K562 (cell line): ENCODE results near the gene SETD5. TPM values are rescaled to one million over a fixed set of nuclear protein-coding genes. Genes with fewer than 3 reads are reported as not detected.
A peak's percentile ranks its signal among the peaks of the same experiment; 100 is the strongest.

Experiments used
- CXXC5 ChIP-seq: fragments of 250-450 bp; sonication (Bioruptor Pico); IDR thresholded peaks from 2 replicates; pipeline ENCODE4 v1.8.0; 2022; ENCODE audit warnings: inconsistent platforms, mild to moderate bottlenecking, moderate library complexity
- EP400 ChIP-seq: fragments of 450-650 bp; IDR thresholded peaks from 2 replicates; pipeline ENCODE4 v1.6.1; 2017; ENCODE audit warnings: antibody characterized with exemption, mild to moderate bottlenecking, moderate library complexity
- ESRRA ChIP-seq: fragments of 450-650 bp; IDR thresholded peaks from 2 replicates; pipeline ENCODE4 v1.6.1; 2014; ENCODE audit warnings: low read depth, mild to moderate bottlenecking, moderate library complexity, borderline replicate concordance
- ETS2 ChIP-seq: IDR thresholded peaks from 2 replicates; pipeline ENCODE4 v1.6.1; 2016; ENCODE audit warnings: borderline replicate concordance, missing genetic modification characterization, mild to moderate bottlenecking, moderate library complexity, missing compliant biosample characterization; ENCODE audit not compliant: poor library complexity, severe bottlenecking
- ETV6 ChIP-seq, 3 experiments: fragments of 150-350 bp in 1 of 3; sonication (generic) in 1 of 3; formaldehyde crosslinking in 1 of 3; IDR thresholded peaks; 2 replicates each; pipeline versions ENCODE4 v1.6.1 to v1.8.0; 2014 to 2022; ENCODE audit warnings: borderline replicate concordance in 2 of 3, low read depth in 2 of 3, antibody characterized with exemption in 1 of 3, low read length in 1 of 3, mild to moderate bottlenecking in 1 of 3, missing genetic modification reagents in 1 of 3
- FOXM1 ChIP-seq, 2 experiments: fragments of 450-650 bp in 1 of 2; sonication (generic) in 1 of 2; formaldehyde crosslinking in 1 of 2; IDR thresholded peaks; 2 replicates each; pipeline versions ENCODE4 v1.6.1 to v1.9.0; 2017 to 2022; ENCODE audit warnings: low read depth in 2 of 2, mild to moderate bottlenecking in 2 of 2, missing genetic modification reagents in 1 of 2, moderate library complexity in 1 of 2
- KAT2B ChIP-seq: IDR thresholded peaks from one replicate; pipeline ENCODE4 v1.6.1; 2012; ENCODE audit warnings: low read depth, mild to moderate bottlenecking, control low read depth, inconsistent platforms, low read length, moderate library complexity
- MECOM ChIP-seq: fragments of 250-450 bp; sonication (Bioruptor Pico); IDR thresholded peaks from 2 replicates; pipeline ENCODE4 v1.8.0; 2022; ENCODE audit warnings: inconsistent platforms
- POLR2AphosphoS5 ChIP-seq: IDR thresholded peaks from 2 replicates; pipeline ENCODE4 v1.6.1; 2011; ENCODE audit warnings: mild to moderate bottlenecking, low read depth, low read length, moderate library complexity; ENCODE audit not compliant: control insufficient read depth, insufficient read depth
- RAD21 ChIP-seq, 2 experiments: fragments of 250-450 bp in 1 of 2; fragments of 450-650 bp in 1 of 2; sonication (Bioruptor Pico) in 1 of 2; formaldehyde crosslinking in 1 of 2; IDR thresholded peaks in 1 of 2; conservative IDR thresholded peaks in 1 of 2; 2 replicates each; pipeline versions ENCODE4 v1.4.0 to v1.8.0; 2020 to 2022; ENCODE audit warnings: mild to moderate bottlenecking in 2 of 2, moderate library complexity in 1 of 2
- SAP30 ChIP-seq: fragments of 200-600 bp; sonication (generic); IDR thresholded peaks from 2 replicates; pipeline ENCODE4 v1.6.1; 2012; ENCODE audit warnings: borderline replicate concordance, low read depth, mild to moderate bottlenecking, moderate library complexity, low read length, control low read depth, inconsistent platforms; ENCODE audit not compliant: insufficient read depth, poor library complexity, severe bottlenecking
- SIN3A ChIP-seq, 2 experiments: fragments of 150-350 bp in 1 of 2; IDR thresholded peaks; 2 replicates each; pipeline ENCODE4 v1.6.1; 2011 to 2016; ENCODE audit warnings: borderline replicate concordance in 2 of 2, low read depth in 2 of 2, low read length in 2 of 2, mild to moderate bottlenecking in 2 of 2, moderate library complexity in 2 of 2; ENCODE audit not compliant: control insufficient read depth in 1 of 2
- TAF1 ChIP-seq: IDR thresholded peaks from 2 replicates; pipeline ENCODE4 v1.6.1; 2011; ENCODE audit warnings: mild to moderate bottlenecking, low read length, moderate library complexity; ENCODE audit not compliant: insufficient read depth, control insufficient read depth, severe bottlenecking; ENCODE audit errors: extremely low read depth
- TOE1 ChIP-seq, 2 experiments: fragments of 450-650 bp in 1 of 2; sonication (generic) in 1 of 2; formaldehyde crosslinking in 1 of 2; IDR thresholded peaks; 2 replicates each; pipeline versions ENCODE4 v1.7.1 to v1.8.0; 2016 to 2022; ENCODE audit warnings: borderline replicate concordance in 2 of 2, mild to moderate bottlenecking in 2 of 2, antibody characterized with exemption in 1 of 2, inconsistent platforms in 1 of 2, low read depth in 1 of 2, missing genetic modification reagents in 1 of 2, moderate library complexity in 1 of 2
- ZBED1 ChIP-seq: IDR thresholded peaks from 2 replicates; pipeline ENCODE4 v1.6.1; 2014
- ZBTB17 ChIP-seq: fragments of 450-650 bp; formaldehyde crosslinking; IDR thresholded peaks from 2 replicates; pipeline ENCODE4 v1.4.0; 2020; ENCODE audit warnings: mild to moderate bottlenecking
- polyA plus RNA-seq, 8 experiments: library from polyadenylated mRNA; depleted of rRNA in 4 of 8; stranded (reverse) in 5 of 8; unstranded in 3 of 8; fragments of >200 nt; fragmentation: Nextera tagmentation in 2 of 8; fragmentation: Illumina TruSeq in 1 of 8; extraction: Ambion mirVana in 2 of 8; extraction: Trizol in 1 of 8; gene quantifications; 2 replicates each; pipeline versions ENCODE4 v1.2.1 to v1.2.3, GENCODE V29; 2011 to 2014; ENCODE audit warnings: inconsistent platforms in 1 of 8, missing spikeins in 1 of 8
- total RNA-seq, 7 experiments: library from RNA; depleted of rRNA in 6 of 7; stranded (reverse); fragments of >200 nt in 6 of 7; fragmentation: Illumina TruSeq in 2 of 7; extraction: Trizol in 2 of 7; gene quantifications; 2 replicates each; pipeline versions ENCODE4 v1.2.1 to v1.2.3, GENCODE V29; 2011 to 2021; ENCODE audit warnings: low replicate concordance in 1 of 7
- TF ChIP-seq, protein P1 (sequence below): conservative IDR thresholded peaks from 2 replicates; pipeline ENCODE4 v1.6.1; 2011; ENCODE audit warnings: low read depth, mild to moderate bottlenecking, low read length; ENCODE audit not compliant: control insufficient read depth
- TF ChIP-seq, protein P2 (sequence below): fragments of 450-650 bp; conservative IDR thresholded peaks from 2 replicates; pipeline ENCODE4 v1.6.1; 2016; ENCODE audit warnings: missing genetic modification characterization, low read depth, mild to moderate bottlenecking, missing compliant biosample characterization, moderate library complexity
- TF ChIP-seq, protein P3 (sequence below): fragments of 450-650 bp; IDR thresholded peaks from 2 replicates; pipeline ENCODE4 v1.6.1; 2017; ENCODE audit warnings: mild to moderate bottlenecking, moderate library complexity

The SETD5 gene
- total and polyA plus RNA-seq, 9 of the 15 experiments (the other 6 are each of a cell fraction or from before 2014, with no cell fraction given) = 20.8 to 135 (median 87.2) TPM

DNA sequence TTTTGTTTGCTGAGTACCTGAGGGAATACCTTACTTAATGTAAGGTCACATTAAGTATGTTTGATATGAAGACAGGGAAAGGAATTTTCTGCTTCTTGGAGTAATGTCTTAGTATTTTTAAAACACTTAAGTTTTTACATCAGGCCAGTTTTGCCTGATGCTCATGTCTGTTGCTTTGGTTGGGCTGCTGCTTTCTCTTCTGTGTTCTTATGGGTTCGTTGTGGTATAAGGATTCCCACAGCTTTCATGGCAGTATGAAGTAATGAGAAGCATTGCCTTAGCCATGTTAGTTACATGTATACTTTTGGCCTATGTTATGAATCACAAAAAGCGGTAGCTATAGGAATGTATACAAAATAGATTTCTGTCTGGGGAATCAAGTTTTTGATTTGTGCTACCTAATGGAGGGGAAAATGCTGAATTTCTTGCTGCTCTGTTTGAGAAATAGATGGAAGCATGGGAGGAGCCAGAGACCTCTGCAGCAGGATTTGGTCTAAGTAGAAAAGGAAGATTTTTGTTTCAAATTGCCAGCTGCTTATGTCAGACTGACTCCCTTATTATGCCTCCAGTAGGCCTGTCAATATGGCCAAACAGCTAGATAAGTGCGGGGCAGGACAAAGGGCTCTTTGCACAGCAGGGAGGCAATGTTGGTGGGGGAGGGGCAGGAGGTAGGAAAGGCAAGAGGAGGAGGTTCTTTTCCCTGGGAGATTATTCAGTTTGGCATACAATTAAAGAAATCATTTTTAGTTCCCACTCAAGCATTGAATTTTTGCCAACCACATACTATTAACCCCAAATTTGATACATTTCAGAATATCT lies 5.2 kb downstream of the SETD5 start (continued):
- TF ChIP-seq SAP30 (no peak), ETV6 (IDR thresholded peaks at IDR 0.05; ENCODE audit: borderline replicate concordance in 1 of 2, low read depth in 2 of 2, low read length in 1 of 2) (0 out of 4 replicates have a peak, but pooled peaks of 1 of the 2 experiments have one; percentile 28), ETV6 (CRISPR knock-in tag; IDR thresholded peaks at IDR 0.05; ENCODE audit: borderline replicate concordance) (no peak), CXXC5 (CRISPR knock-in tag) (peak; percentile 35; the same call in 1 of the 2 replicates), ZBED1 (no peak), ETS2 (tag) (no peak), POLR2AphosphoS5 (peak; percentile 80), ZBTB17 (CRISPR knock-in tag) (no peak), SIN3A (IDR thresholded peaks at IDR 0.05; ENCODE audit: borderline replicate concordance in 2 of 2, control insufficient read depth in 1 of 2, low read depth in 2 of 2, low read length in 2 of 2) (peak in 1 of 2 experiments; percentile 79; a peak in 1 of 4 replicates), TAF1 (peak; percentile 70), MECOM (CRISPR knock-in tag) (no peak), TOE1 (IDR thresholded peaks at IDR 0.05; ENCODE audit: borderline replicate concordance) (peak; percentile 54; the same call in 1 of the 2 replicates), TOE1 (CRISPR knock-in tag; IDR thresholded peaks at IDR 0.05; ENCODE audit: borderline replicate concordance, low read depth) (no peak), FOXM1 (IDR thresholded peaks at IDR 0.05; ENCODE audit: low read depth) (0 out of 2 replicates have a peak, but pooled peaks have one; percentile 7), FOXM1 (CRISPR knock-in tag; IDR thresholded peaks at IDR 0.05; ENCODE audit: low read depth) (no peak), RAD21 (CRISPR knock-in tag; conservative IDR thresholded peaks at IDR 0.05 in 1 of 2, IDR thresholded peaks at IDR 0.05 in 1 of 2) (peak in 1 of 2 experiments; percentile 25; a peak in 1 of 4 replicates), EP400 (peak; percentile 39; the same call in 1 of the 2 replicates), KAT2B (no peak), ESRRA (no peak)
- TF ChIP-seq, protein P1, sequence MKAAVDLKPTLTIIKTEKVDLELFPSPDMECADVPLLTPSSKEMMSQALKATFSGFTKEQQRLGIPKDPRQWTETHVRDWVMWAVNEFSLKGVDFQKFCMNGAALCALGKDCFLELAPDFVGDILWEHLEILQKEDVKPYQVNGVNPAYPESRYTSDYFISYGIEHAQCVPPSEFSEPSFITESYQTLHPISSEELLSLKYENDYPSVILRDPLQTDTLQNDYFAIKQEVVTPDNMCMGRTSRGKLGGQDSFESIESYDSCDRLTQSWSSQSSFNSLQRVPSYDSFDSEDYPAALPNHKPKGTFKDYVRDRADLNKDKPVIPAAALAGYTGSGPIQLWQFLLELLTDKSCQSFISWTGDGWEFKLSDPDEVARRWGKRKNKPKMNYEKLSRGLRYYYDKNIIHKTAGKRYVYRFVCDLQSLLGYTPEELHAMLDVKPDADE = no peak
- TF ChIP-seq, protein P2, sequence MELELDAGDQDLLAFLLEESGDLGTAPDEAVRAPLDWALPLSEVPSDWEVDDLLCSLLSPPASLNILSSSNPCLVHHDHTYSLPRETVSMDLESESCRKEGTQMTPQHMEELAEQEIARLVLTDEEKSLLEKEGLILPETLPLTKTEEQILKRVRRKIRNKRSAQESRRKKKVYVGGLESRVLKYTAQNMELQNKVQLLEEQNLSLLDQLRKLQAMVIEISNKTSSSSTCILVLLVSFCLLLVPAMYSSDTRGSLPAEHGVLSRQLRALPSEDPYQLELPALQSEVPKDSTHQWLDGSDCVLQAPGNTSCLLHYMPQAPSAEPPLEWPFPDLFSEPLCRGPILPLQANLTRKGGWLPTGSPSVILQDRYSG (tag) = no peak
- TF ChIP-seq, protein P3, sequence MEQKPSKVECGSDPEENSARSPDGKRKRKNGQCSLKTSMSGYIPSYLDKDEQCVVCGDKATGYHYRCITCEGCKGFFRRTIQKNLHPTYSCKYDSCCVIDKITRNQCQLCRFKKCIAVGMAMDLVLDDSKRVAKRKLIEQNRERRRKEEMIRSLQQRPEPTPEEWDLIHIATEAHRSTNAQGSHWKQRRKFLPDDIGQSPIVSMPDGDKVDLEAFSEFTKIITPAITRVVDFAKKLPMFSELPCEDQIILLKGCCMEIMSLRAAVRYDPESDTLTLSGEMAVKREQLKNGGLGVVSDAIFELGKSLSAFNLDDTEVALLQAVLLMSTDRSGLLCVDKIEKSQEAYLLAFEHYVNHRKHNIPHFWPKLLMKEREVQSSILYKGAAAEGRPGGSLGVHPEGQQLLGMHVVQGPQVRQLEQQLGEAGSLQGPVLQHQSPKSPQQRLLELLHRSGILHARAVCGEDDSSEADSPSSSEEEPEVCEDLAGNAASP = no peak
